ENCODE data around the gene SMARCD3.

DNA sequence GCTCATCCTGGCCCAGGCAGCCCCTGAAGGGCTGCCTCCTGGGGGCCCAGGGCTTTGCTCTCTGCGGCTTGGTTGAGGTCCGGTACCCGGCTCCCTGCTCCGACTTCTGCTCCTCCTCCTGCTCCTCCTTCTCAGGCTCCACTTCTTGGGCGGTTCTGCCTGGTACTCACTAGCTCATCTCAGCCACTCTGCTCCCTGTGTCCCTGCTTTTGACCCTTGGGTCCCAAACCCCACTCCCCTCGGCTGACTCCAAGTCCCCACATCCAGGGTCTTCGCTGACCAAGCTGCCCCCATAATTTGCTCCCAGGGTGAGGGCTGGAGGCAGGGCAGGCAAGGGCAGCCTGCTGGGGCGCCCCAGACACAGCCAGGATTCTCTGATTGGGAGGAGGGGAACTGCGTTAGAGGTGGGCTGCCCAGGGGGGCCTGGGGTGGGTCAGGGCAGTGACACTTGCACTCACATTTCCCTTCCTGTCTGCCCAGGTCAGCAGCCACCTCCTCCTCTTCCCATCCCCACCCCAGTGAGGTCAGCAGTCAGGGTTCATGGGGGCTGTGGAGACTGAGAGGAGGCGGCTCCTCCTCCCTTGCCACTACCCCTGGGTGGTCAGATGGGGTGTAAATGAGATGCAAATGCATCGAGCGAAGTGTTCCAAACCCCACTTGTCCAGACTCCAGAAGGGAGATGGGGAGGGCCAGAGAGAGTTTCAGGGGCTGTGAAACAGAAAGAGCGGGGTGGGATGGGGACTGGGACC is 2.2 kb downstream of the SMARCD3 start:
- TF ChIP-seq GABPA (IDR thresholded peaks at IDR 0.05; ENCODE audit: low read depth) (no peak), POLR2AphosphoS5 (IDR thresholded peaks at IDR 0.05; ENCODE audit: low read depth) (no peak), SPI1 (IDR thresholded peaks at IDR 0.05; ENCODE audit: borderline replicate concordance, low read depth) (no peak)
- TF ChIP-seq, protein P1, sequence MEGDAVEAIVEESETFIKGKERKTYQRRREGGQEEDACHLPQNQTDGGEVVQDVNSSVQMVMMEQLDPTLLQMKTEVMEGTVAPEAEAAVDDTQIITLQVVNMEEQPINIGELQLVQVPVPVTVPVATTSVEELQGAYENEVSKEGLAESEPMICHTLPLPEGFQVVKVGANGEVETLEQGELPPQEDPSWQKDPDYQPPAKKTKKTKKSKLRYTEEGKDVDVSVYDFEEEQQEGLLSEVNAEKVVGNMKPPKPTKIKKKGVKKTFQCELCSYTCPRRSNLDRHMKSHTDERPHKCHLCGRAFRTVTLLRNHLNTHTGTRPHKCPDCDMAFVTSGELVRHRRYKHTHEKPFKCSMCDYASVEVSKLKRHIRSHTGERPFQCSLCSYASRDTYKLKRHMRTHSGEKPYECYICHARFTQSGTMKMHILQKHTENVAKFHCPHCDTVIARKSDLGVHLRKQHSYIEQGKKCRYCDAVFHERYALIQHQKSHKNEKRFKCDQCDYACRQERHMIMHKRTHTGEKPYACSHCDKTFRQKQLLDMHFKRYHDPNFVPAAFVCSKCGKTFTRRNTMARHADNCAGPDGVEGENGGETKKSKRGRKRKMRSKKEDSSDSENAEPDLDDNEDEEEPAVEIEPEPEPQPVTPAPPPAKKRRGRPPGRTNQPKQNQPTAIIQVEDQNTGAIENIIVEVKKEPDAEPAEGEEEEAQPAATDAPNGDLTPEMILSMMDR (IDR thresholded peaks at IDR 0.05; ENCODE audit: insufficient read depth, low read length), result no peak
- TF ChIP-seq, protein P2, sequence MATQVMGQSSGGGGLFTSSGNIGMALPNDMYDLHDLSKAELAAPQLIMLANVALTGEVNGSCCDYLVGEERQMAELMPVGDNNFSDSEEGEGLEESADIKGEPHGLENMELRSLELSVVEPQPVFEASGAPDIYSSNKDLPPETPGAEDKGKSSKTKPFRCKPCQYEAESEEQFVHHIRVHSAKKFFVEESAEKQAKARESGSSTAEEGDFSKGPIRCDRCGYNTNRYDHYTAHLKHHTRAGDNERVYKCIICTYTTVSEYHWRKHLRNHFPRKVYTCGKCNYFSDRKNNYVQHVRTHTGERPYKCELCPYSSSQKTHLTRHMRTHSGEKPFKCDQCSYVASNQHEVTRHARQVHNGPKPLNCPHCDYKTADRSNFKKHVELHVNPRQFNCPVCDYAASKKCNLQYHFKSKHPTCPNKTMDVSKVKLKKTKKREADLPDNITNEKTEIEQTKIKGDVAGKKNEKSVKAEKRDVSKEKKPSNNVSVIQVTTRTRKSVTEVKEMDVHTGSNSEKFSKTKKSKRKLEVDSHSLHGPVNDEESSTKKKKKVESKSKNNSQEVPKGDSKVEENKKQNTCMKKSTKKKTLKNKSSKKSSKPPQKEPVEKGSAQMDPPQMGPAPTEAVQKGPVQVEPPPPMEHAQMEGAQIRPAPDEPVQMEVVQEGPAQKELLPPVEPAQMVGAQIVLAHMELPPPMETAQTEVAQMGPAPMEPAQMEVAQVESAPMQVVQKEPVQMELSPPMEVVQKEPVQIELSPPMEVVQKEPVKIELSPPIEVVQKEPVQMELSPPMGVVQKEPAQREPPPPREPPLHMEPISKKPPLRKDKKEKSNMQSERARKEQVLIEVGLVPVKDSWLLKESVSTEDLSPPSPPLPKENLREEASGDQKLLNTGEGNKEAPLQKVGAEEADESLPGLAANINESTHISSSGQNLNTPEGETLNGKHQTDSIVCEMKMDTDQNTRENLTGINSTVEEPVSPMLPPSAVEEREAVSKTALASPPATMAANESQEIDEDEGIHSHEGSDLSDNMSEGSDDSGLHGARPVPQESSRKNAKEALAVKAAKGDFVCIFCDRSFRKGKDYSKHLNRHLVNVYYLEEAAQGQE (IDR thresholded peaks at IDR 0.05; ENCODE audit: insufficient replicate concordance, low read depth), result no peak
